Embryonic facial prominence (tissue), 1 donor: ENCODE data around the gene SGMS1.
"Not testable (repeated sequence)": the region's sequence is repeated elsewhere in the genome, so short reads cannot be mapped to it uniquely, and the experiment has no call there.

ENCODE experiments used
- DNase-seq: peaks from one replicate; pipeline ENCODE4 v3.0.0-alpha.2; 2016; ENCODE audit errors: extremely low spot score

The SGMS1 gene

DNA sequence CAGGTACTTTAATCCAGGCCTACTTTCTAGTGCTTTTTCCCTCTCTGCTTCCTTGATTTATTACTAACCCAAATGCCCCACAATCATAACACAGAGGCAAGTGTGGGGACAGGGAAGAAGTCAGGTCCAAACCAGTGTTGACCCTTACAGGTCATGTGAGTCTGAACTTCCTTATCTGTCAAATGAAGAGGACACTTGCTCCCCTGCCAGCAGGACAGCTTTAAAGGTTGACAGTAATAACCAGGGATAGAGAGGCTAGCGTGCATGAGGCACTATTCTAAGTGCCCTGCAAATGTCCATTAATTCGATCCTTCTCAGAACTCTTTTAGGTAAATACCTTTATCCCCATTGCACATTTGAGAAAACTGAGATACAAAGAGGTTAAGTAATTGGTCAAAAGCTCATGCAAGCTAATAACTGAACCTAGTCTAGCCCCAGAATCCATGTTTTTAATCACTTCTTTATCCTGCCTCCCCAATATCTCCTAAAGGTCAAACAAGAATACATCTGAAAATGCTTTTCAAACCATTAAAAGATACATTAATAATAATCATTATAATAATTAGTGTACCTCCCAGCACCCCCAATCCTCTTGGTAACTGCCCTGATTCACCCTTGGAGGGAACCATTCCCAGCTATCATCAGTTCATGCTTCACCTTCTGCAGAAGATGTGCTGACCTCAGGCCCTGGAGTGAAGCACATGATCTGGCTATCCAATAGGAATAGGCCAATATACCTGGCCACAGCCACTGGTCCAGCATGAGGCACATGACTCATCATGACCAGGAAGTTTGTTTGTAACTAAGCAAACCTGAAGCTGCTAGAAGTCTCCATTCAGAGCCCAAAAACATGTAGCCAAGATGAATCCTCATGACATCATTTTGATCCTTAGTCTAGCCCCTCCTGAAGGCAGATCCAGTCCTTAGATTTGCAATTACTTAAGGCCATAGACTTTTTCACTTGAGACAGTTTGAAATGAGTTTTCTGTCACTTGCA, 40.7 kb downstream of the SGMS1 start:
- no peak for DNase-seq

DNA sequence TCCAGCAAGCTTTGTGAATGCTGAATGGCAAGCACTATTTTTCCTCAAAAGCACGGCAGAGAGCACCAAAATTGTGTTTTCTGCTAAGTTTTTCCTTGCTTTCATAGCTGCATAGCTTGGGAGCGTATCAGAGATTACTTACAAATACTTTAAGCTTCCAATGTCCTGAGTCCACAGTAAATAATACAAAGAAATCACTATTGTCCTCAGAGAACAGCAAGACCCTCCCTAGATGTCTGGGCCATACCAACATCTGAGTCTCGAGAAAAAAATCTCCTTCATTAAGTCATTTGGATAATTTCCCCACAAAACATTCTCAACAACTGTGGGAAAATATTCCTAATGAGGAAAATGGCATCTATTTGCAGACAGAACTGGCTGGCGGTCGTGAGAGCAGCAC, 41.7 kb downstream of the SGMS1 start:
- DNase-seq: no peak

DNA sequence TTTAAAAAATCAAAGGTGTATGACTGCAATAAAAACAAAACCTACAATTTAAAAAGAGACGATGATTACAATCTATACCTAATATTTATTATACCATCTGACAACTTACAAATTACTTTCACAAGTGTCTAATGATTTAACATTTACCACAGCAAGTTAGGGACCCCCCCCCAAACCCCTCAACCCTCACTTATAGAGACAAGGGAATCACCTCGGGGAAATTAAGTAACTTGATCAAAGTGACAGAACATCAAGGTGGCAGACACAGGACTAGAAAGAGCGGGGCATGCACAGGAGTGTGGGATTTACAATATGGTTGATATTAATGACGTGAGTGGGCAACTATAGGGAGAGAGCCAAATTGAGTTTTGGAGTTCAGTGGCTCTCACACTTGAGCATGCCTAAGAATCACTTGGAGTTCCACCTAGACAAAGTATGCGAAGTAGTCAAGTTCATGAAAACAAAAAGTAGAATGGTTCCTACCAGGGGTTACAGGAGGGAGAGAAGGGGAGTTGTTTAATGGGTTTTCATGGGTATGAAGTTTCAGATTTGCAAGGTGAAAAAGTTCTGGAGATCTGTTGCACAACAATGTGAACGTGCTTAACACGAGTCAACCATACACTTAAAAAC, 43.4 kb downstream of the SGMS1 start:
- no peak for DNase-seq

DNA sequence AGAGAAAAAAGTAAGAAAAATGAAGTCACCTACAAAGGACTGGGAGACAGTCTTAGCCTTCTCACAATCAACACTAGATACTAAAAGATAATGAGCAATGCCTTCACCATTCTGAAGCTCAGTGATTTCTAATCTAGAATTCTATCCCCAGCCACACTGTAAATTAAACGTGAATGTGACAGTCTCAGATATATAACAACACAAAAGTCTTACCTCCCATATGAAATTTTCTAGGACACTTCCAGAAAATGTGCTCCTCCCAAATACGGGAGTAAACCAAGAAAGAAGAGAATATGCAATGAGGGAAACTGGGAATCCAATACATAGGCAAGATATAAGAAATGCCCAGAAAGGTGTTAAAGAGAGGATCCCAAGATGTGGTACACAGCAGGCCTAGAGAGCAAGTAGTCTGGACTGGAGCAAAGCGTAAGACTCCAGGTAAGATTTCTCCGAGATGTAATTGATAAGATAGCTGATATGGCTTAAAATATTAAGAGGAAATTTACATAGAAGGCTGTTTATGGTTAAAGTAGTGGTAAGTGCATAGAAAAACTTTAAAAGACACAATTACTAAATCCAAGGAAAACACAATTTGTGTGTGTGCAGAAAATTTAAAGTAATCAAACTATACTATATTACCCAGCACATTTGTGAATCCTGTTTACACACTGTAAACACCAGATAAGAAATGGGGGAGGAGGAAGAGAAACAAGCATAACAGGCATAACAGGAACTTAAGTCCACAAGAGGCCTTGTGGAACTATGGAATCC, 44.1 kb downstream of the SGMS1 start:
- no peak for DNase-seq

DNA sequence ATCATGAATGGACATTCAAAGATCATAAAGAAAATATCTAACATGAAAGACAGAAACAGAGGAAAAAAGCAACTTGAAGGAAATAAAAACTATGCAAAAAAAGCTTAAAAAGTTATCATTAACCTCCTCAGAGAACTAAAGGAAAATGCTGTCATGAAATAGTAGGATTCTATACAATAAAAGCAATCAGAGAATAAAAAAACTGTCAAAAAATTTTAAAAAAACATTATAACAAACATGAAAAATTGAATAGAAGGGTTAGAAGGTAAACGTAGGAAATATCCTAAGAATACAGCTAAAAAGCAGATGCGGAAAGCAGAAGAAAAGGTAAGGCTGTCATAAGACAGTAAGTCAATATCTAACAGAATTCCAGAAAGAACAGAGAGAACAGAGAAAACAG, 44.8 kb downstream of the SGMS1 start:
- DNase-seq: no peak

DNA sequence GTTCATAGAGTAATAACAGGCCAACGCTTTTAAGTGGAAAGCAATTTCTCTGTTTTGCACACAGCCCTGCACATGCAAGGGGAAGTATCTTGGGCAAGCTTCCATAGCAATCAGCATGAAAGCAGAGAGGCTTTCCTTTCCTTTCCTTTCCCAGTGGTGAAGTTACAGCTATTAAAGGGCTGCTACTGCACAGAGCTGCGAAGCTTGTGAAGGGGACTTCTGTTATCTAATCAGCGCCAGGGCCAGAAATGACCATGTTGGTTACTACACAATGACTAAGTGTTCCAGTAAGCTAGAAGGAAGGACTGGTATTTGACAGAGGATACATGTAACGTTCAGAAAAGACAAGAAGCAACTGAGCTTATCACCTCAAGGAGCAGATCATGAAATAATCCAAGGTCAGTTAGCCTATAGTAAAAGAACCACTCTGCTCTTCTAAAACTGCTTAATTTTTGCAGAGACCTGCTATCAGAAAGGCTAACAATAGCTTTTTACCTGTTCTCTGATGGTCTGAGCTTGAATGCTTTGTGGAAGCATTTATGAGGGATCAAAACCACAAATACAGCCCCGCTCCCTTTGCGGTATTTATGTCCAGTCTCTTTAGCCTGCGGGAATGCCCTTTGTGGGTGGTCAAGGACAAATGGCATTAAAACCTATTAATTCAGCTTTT, 45.9 kb downstream of the SGMS1 start:
- DNase-seq: no peak

DNA sequence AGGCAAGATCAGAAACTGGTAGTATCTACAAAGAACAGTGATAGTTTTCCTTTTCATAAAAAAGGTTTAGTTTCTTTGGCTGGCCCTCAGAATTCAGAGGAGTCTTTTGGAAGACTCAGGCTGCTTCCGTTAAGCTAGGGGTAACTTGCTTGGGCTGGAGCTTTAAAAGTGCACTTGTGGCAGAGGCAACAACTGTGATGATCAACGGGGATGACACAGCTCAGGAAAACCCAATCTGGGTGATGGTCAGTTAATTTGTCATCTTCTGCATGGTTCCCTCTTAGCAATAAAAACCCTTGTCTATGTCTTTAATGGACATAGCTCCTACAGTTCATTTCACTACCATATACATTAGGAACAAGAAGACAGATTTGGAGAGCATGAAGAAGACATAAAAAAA, 46.7 kb downstream of the SGMS1 start:
- no peak for DNase-seq

DNA sequence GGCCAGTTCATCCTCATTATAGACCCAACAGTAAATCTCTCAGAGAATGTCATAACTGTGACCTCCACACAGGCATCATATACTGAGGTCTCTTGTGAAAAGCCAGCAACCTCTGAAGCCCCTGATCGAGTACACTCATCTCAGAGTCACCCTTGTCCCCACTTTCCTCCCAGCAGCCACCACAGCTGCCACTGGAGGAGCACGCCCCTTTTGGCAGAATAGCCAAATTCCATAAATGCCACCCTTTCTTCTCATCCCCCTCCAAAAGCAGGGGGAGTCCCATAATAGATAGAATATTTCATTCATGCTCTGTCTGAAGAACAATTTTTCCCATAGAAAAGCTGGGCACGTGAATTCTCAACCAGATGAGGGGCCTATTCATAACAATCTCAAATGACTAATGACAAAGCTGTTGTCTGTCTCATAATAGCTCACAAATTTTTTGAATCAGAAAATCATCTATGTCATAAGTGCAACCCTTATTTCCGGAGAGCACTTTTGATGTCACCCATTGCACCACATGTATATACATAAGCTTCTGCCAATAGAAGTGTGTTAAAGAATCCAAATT, 47.4 kb downstream of the SGMS1 start:
- no peak for DNase-seq

DNA sequence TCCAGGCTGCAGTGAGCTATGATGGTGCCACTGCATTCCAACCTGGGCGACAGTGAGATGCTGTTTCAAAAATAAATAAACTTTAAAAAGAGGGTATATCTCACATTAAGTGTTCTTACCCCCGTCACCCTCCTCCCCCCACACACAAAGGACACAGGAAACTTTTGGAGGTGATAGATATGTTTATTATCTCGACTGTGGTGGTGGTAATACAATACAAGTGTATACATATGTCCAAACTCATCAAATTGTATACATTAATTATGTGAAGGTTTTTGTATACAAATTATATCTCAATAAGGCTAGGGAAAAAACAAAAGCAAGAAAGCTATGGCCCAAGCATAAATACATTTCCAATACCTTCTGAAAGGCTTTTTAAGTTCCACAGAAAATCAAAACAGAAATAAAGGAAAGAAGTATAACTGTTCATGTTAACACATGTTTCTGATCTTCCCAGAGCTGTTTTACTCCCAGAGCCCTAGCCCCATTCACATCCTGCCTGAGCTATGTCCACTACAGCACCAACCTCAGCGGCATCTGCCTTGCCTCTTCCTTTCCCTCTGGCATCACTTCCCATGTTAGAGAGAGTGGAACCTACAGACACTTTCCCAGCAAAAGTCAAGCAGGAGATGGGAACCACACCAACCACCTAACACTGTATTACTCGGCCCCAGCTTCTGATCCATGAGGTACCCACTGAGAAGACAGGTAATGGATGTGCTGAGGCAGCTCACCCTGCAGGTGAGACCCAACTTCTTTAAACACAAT, 48.1 kb downstream of the SGMS1 start:
- DNase-seq: no peak

DNA sequence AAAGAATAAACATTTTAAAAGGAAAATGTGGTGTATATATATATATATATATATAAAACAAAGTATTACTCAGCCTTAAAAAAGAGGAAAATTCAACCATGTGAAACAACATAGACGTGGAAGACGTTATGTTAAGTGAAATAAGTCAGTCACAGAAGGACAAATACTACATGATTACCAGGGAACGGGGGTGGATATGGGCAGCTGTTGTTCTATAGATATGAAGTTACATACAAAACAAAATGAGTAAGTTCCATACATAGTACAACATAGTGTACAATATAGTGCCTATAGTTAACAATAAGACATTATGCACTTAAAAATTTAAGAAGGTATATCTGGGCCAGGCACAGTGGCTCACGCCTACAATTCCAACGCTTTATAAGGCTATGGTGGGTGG, 48.8 kb downstream of the SGMS1 start:
- no peak for DNase-seq

DNA sequence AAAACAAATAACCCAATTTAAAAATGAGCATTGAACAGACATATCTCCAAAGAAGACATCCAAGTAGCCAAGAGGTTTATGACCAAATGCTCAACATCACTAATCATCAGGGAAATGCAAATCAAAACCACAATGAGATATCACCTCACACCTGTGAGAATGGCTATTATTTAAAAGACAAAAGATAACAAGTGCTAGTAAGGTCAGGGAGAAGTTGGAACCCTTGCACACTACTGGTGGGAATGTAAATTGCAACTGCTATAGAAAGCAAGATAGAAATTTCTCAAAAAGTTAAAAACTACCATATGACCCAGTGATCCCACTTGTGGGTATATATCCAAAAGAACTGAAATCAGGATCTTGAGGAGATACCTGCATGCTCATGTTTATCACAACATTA, 49.5 kb downstream of the SGMS1 start:
- no peak for DNase-seq

DNA sequence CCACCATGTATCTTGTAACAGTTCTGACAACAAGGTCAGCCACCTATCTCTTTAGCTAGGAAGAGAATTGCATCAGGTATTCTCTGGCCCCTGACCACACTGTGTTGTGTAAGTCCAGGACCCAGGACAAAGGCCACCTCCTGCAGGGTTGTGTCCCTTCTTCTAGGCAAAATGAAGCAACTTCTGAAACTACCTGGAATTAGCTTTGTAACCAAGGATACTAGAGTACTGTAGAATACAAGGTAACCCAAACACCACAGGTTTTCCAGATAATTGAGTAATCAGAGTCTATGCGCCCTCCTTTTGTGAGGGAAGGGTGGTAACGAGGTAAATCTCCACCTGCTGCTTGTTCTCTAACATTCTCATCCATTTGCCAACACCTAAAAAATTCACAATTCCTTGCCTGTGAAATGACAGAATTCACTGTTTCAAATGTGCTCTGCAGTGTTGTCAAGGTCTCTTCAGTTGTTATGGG, 51.7 kb downstream of the SGMS1 start:
- DNase-seq: no peak

DNA sequence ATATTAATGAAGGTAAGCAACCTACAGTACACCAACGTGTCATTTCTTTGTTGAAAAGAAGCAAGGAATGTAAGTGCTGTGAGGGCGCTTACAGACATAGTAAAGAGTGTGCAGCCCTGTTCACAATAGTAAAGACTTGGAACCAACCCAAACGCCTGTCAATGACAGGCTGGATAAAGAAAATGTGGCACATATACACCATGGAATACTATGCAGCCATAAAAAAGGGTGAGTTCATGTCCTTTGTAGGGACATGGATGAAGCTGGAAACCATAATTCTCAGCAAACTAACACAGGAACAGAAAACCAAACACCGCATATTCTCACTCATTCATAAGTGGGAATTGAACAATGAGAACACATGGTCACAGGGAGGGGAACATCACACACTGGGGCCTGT, 55.0 kb downstream of the SGMS1 start:
- DNase-seq: not testable (repeated sequence)

DNA sequence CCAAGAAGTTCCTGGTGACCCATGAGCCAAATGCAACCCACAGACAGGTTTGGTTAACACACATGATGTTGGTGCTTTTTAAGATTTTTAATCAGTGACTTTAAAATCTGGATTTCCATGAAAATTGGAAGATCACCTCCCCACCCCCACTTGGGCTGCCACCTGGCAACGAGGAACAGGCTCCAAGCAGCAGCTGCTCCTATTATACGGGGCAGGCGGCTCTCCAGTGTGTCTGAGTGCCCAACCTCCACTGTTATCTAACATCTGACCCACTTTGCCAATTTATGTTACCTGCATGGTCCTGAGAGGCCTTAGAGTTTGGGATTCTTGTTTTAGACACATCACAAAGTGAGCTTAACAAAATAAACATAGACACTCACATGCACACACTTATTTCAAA, 56.4 kb downstream of the SGMS1 start:
- no peak for DNase-seq

DNA sequence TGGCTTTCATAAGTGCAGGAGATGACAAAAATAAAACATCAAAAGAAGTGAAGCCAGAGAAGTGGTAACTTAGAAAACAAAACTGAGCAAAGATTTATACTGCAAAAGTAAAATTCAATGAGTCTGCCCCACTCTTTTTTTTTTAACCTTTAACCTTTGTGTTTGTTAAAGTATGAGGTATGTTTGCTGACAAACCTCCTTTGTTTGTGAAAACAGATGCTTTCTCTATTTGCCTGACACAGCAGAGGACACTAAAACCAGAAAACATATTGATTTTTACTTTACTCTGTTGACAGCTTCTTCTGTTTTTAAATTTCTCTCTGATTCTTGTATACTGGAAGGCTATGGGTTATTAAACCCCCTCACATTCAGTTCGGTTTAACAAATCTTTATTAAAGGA, 57.6 kb downstream of the SGMS1 start:
- no peak for DNase-seq

DNA sequence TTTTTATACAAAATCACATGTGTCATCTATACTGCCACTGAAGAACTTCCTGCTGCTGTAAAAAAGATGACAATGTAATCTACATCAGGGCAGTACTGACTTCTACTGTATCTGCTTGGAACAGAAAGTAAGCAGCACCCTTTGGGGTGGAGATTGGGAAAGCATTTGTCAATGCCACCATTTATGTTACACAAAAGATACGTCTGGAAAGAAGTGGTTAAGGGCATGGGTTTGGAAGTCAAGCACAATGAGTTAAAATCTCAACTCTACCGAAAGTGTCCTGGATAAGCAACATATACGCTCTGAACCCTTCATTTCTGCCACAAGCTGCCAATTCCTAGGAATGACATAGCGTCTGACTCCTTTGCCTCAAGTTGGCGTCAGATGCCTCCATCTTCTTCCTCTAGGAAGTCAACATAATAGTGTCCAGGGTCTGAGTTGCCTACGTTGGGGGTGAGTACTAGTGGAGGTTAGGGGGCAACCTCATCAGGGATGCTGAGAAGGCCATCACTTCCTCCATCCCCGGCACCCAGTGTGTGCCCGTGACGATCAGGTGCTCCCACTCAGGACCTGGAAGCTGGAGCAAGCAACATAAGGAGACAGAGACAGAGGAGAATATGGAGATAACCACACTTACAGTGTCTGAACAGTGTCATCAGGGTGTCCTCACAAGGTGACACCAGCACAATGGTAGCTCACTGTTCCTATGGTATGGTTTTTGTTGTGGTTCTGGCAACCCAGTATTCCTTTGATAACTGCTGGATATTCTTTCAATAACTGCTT, 58.3 kb downstream of the SGMS1 start:
- DNase-seq: no peak

DNA sequence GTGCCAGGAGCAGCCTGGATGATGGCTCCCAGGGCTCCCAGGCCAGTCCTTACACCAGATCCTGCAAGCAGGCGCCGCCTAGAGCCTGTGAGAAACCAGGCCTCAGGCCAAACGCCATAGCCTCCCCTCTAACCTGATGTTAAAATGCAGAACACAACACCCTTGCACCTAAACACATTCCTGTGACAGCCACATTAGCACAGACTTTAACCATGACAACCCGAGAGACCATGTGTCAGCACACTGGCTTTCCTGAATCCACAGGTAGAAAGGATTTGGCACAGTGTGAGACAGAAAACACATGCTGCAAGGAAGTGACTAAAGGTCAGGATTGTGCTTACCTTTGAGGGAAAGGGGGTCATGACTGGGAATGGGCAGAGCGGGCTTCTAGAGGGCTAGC, 59.9 kb downstream of the SGMS1 start:
- no peak for DNase-seq

DNA sequence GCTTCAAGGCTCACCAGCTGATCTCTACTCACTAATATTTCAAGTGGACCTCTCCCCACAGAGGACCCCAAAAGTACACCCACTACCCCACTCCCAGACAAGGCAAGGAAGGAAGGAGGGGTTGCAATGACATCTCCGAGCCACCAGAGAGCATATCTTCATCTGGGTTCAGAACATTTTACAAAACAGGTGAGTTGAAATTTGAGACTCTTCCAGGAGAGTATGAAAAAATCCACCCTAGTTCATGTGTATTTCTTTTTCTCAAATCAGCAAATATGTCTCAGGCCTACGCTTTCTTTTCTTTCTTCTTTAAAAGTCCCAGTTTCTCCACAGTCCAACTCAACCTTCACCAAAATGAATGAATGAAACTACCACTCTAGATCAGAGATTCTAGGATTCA, 61.9 kb downstream of the SGMS1 start:
- DNase-seq: no peak

DNA sequence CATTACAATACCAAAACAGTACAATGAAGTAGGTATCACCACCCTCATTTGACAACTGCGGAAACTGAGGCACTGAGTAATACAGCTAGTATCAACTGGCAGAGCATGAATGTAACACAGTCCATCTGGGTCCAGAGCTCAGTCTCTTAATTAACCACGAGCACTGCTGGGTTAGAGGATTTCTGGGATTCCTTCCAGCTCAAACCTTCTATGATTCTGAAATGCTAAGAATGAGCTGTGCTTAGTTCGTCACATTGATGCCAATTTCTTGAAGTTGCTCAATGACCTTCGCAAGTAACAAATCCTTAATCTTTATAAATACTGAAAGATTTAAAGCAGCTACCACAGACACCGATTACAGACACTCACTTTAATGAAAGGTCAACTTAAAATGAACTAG, 62.5 kb downstream of the SGMS1 start:
- no peak for DNase-seq

DNA sequence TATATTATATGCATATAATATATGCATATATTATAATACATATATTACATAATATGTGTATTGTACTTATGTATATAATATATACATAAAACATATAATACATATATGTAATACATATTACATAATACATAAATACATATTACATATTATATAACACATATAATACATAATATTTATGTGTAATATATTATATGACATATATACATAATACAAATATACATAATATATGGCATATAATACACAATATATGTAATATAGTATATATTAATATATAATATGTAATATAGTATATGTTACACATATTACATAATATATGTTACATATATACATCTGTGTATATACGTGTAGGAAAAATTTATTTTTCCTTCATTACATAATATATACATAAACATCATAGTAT, 63.4 kb downstream of the SGMS1 start:
- DNase-seq: no peak
